Measurements from ENCODE around the gene CERS6.
"Not testable (repeated sequence)": the region's sequence is repeated elsewhere in the genome, so short reads cannot be mapped to it uniquely, and the experiment has no call there.

The CERS6 gene

DNA sequence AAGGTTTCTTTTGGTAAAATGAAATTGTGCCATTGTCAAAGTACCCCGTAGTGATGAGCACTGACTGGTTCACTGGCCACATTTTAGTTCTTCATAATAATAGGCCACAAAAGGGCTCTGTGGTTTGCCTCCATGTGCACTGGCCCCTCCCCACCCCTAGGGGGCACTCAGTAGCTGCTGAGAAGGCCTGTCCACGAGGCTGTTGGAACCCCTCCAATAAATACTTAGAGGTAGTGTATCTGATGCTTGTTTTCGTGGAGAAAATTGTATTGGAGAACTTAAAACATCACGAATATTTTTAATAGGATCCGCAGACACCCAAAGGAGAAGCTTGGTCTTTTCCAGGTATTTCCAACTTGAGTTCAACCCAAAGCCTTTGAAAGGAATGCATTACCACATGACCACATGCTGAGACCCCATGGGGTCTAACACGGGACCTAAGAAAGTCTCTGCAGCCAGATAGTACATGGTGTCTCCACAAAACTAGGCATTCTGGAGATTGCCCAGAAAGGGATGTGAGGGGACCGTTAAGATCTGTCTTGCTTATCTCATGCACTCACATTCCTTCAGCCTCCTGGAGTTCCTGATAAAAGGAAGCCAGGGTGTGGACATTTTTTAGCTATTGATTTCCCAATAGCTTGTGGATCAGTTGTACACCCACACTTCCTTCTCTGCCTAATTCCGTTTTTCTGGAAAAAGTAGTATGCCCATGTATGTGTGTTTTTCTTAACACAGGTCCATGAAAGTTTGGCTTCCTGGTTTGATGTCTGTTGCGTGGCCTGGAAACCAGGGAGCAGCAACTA is 317.8 kb downstream of the CERS6 start:
- DNase-seq (ENCODE audit: low read depth) = no peak

GRCh38 chr2:168775837-168776236 is 319.8 kb downstream of the CERS6 start:
- DNase-seq (ENCODE audit: low read depth) = no peak

DNA sequence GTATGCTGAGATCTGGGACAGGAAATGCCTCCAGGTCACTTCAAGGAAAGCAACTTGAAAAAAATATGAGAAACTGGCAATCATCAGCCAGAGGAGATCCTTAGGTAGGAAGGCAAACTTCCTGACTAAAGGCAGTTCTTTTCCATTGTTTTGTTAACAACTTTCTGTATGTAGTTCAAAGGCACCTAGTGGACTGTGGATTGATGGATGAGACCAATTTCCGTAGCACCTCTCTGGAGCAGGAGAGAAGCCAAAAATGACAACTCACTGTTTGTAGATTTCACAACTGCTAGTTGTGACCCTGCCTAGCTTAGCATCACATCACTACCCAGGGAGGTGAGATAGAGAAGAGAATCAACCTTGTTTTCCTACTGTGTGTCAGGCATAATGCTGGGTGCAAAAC is 324.6 kb downstream of the CERS6 start:
- no peak for DNase-seq (ENCODE audit: low read depth)

GRCh38 chr2:168781191-168781817 is 325.2 kb downstream of the CERS6 start:
- DNase-seq (ENCODE audit: low read depth) = no peak

DNA sequence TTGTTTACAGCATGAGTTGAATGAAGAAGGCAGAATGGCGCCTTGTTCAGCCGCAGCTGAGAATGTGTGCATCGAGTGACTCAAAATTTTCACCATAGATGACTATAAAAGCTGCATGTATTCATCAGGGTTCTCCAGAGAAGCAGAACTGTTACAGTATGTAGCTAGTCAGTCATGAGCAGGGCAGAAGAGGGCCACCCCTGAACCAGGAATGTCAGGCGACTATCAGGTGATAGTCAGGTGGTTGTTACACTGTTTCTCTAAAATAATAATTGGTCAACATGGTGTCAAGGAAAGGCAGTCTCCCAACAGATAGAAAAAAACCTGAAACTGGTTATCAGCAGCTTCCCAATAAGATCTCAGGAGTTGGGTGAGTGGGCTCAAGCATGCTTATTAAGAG is 326.2 kb downstream of the CERS6 start:
- DNase-seq (ENCODE audit: low read depth) = no peak

GRCh38 chr2:168784993-168785392 is 328.9 kb downstream of the CERS6 start:
- DNase-seq (ENCODE audit: low read depth) = no peak

GRCh38 chr2:168787098-168787781 is 331.2 kb downstream of the CERS6 start:
- DNase-seq (ENCODE audit: low read depth) = no peak

- no peak for DNase-seq (ENCODE audit: low read depth)
These were observed 331.8 kb downstream of the CERS6 start for GRCh38 chr2:168787782-168788376.

DNA sequence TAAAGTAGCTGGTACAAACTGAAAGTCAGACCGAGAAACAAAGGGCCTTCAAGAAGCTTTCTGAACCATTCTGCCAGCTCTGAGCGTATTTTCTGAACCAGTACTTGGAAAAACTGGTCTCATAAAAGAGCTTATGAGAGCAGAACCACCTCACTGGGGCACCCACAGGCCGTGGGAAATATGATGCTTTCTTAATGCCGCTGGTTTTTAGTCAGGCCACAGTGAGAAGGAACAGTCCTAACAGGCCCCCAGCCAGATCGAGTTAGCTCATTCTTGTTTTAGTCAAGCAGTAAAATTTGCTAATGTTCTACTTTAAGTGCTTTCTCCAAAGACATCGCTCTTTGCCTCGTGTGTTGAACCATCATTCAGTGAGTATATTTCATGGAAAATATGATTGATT is 333.7 kb downstream of the CERS6 start:
- no peak for DNase-seq (ENCODE audit: low read depth)

GRCh38 chr2:168790226-168790902 is 334.3 kb downstream of the CERS6 start:
- DNase-seq (ENCODE audit: low read depth) = no peak

DNA sequence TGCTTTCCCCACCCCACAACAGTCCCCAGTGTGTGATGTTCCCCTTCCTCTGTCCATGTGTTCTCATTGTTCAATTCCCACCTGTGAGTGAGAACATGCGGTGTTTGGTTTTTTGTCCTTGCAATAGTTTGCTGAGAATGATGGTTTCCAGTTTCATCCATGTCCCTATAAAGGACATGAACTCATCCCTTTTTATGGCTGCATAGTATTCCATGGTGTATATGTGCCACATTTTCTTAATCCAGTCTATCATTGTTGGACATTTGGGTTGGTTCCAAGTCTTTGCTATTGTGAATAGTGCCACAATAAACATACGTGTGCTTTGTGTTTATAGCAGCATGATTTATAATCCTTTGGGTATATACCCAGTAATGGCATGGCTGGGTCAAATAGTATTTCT is 335.1 kb downstream of the CERS6 start:
- DNase-seq (ENCODE audit: low read depth) = not testable (repeated sequence)

DNA sequence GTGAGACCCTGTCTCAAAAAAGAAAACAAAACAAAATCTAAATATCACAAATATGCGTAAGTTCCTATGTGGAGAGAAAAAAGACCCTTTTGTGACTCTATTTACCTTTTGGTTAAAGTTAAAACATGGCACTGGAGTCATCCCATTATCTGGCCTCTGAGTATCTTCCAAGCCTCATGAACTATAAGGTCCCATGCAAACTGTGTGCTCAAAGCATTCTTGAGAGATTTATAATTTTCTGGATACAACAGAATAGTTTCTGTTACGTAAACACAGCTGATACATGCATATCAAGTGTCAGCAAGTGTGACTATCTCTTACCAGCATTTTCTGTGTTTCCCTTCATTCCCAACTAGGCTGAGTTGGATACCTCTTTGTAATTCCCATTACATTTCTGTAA is 337.5 kb downstream of the CERS6 start:
- no peak for DNase-seq (ENCODE audit: low read depth)

DNA sequence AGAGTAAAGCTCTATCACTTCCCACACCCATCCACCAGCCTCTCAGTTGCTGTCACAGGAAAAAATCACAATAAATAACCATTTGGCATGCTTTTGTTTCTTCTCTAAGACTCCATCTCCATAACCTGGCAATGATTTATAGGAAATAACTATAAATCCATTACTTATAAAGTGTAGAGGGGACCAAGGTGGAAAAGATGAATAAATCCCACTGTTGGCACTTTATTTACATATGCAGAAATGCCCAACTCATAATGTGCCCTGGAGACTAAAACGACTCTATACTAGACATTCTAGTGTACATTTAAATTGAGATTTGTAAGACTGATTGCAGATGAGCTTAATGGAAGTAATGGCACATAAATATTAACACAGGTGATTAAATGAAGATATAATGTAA is 338.9 kb downstream of the CERS6 start:
- no peak for DNase-seq (ENCODE audit: low read depth)

- no peak for DNase-seq (ENCODE audit: low read depth)
These were observed 340.1 kb downstream of the CERS6 start for GRCh38 chr2:168796090-168796577.

GRCh38 chr2:168796583-168797285 is 340.7 kb downstream of the CERS6 start:
- DNase-seq (ENCODE audit: low read depth) = no peak

- DNase-seq (ENCODE audit: low read depth) = no peak
These were observed 341.2 kb downstream of the CERS6 start for GRCh38 chr2:168797286-168797655.

DNA sequence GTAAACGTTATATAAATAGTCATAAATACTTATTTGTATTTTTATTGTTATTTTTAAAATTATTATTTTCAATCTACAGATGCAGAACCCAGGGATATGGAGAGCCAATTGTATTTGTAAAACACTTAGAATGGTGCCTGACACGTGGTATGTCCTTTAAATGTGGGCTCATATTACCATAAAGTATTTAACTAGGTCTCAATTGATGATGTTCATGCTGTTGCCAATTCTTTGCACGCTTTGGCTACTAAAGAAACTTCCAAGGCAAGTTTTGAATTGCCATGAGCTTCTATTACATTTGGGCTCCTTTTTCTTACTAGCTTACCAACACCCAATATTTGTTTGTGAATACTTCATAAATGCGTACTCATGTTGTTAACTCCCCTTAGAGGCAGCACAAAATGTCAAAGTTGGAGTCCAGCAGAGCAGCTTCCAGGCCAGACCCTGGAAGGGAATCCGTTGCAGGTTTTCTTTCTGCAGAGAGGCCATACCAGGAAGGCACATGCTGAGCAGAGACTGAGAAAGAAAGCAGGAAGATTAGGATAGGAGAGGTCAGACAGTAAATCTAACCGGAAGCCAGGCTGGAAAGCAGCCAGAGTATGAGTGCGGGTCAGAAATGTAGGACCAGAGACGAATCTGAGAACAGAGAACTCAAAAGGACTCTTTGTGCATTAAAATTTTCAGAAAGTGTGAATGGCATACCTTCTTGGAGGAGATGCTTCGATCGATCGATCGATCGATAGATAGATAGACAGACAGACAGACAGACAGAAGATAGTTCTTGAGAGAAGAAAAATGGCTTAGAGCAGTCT is 342.2 kb downstream of the CERS6 start:
- DNase-seq (ENCODE audit: low read depth) = no peak

DNA sequence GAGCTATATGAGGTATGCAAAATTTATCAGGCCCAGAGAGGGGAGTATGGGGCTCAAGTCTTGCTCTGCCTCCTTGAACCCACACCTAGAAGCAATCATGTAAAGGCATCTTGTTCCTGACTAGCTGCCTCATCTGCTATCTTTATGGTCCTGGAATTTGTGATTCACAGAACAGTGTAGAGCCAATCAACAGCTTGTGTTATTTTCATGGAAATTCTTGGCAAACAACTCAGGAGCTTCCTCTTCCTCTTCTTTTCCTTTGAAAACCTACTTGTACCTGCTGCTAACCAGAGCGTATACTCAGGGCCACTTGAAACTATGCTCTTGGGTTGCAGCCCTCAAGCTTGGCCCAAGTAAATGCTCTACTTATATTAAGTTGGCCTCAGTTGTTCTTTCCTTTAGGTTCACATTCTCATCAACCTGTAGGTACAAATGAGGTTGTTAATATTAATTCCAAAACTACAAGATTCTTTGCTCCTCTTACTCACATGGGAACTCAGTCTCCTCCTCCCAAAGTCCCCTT is 342.9 kb downstream of the CERS6 start:
- DNase-seq (ENCODE audit: low read depth) = no peak

DNA sequence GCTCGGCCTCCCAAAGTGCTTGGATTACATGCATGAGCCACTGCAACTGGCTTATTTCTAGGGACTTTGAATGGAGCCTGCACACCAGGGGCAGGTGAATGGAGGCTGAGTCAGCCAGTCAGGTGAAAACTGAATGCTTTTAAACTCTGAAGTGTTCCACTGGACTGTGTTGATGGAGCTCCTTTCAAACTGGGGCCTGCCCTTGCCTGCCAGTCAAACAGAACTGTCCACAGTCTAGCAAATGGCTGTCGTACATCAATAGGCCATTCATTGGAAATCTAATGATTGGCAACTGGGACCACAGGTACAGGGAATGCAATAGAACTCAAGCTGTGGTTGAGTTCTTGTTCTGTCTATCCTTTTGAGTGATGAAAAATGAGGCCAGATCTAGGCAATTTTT is 345.4 kb downstream of the CERS6 start:
- DNase-seq (ENCODE audit: low read depth) = no peak
